ENCODE data around the gene NAGA.
"Not testable (repeated sequence)": the region's sequence is repeated elsewhere in the genome, so short reads cannot be mapped to it uniquely, and the experiment has no call there.

NAGA gene

GRCh38 chr22:42072606-42073330 is 2.2 kb upstream of the NAGA start:
- no peaks in the 10 kb centered on the region for H3K27me3 ChIP-seq (ENCODE audit: low read depth, low read length)

DNA sequence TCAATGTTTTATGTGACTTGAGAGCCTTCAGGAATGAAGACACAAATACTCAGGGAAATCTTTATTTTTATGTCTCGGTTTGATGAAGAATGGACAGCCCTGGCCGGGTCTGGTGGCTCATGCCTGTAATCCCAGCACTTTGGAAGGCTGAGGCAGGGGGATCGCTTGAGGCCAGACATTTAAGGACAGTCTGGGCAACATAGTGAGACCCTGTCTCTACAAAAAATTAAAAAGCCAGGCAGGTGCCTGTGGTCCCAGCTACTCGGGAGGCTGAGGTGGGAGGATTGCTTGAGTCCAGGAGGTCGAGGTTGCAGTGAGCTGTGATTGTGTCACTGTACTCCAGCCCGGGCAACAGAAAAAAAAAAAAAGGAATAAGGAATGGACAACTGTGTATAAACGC is 896 bp upstream of the NAGA start:
- Histone ChIP-seq H3K9ac (ENCODE audit: low read length) (peak overlapping the region; percentile 85; the same call in 1 of the 2 replicates), H3K4me2 (ENCODE audit: low read length) (peak overlapping the region; percentile 96), H3K4me1 (ENCODE audit: low read length) (peaks cover 16% of the 10 kb centered on the region), H3K79me2 (ENCODE audit: low read length) (peaks cover 19% of the 10 kb centered on the region), H3K4me3 (ENCODE audit: low read length) (peak overlapping the region; percentile 82), H3K36me3 (replicated peaks; ENCODE audit: low read depth, low read length) (peaks cover 27% of the 10 kb centered on the region)
- not testable (repeated sequence) for H3K27ac ChIP-seq (ENCODE audit: low read length); H4K20me1 ChIP-seq (ENCODE audit: insufficient read depth, low read length); H2AFZ ChIP-seq (ENCODE audit: low read depth, low read length); H3K27me3 ChIP-seq (ENCODE audit: low read depth, low read length); H3K9me3 ChIP-seq (ENCODE audit: insufficient read depth, low read length)

More at GRCh38 chr22:42072606-42073330, 2.2 kb upstream of the NAGA start:
- Histone ChIP-seq H3K9ac (ENCODE audit: low read length) (no peak overlapping the region), H3K36me3 (replicated peaks; ENCODE audit: low read depth, low read length) (peaks cover 14% of the 10 kb centered on the region), H3K4me3 (ENCODE audit: low read length) (no peak overlapping the region), H2AFZ (ENCODE audit: low read depth, low read length) (no peak overlapping the region), H3K4me1 (ENCODE audit: low read length) (peaks cover 16% of the 10 kb centered on the region), H3K4me2 (ENCODE audit: low read length) (no peak overlapping the region), H3K79me2 (ENCODE audit: low read length) (peaks cover 19% of the 10 kb centered on the region), H4K20me1 (ENCODE audit: insufficient read depth, low read length) (no peaks in the 10 kb centered on the region), H3K27ac (ENCODE audit: low read length) (no peak overlapping the region), H3K9me3 (ENCODE audit: insufficient read depth, low read length) (no peaks in the 10 kb centered on the region)
- no peak for TF ChIP-seq EZH2phosphoT487 (IDR thresholded peaks at IDR 0.05; ENCODE audit: low read depth)
- TF ChIP-seq CTCF (IDR thresholded peaks at IDR 0.05; ENCODE audit: low read depth, low read length), result no peak

DNA sequence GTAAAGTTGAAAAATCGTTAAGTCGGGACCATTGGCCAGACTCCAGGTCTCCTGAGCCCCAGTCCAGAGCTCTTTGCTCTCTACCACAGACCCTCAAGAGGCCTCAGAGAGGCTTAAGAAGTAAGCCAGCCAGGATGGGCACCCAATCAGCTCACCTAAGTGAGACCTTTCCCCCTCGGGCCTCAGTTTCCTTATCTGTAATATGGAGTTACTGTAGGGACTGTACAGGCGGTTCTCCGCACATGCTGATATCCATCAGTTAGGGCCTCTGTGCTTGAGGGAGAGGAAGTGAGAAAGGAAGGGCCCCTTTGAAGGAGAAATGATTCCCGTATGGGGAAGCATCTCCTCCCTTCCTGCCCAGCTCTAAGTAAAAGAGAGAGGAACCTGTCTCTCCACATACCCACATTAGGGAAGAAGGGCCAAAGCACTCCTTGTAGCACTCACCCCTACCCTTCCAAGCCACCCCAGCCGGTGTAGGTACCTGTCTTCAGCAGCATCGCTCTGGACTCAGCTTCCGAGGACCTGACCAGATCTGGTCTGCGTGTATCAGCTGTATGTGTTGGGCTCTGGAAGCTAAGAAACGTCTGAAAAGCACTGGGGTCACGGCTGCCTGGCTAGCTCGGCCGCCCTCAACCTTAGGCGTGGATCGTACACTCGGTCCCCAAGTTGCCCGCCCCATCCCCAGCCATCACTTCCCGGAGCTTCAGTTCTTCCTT is 653 bp downstream of the NAGA start:
- no peaks in the 10 kb centered on the region for H4K20me1 ChIP-seq (ENCODE audit: insufficient read depth, low read length)
- H2AFZ ChIP-seq (ENCODE audit: low read depth, low read length), result peak overlapping the region; percentile 34; the same call in 1 of the 2 replicates
- peaks cover 19% of the 10 kb centered on the region for H3K79me2 ChIP-seq (ENCODE audit: low read length)
- H3K4me1 ChIP-seq (ENCODE audit: low read length), result peaks cover 16% of the 10 kb centered on the region
- H3K27ac ChIP-seq (ENCODE audit: low read length), result peak overlapping the region; percentile 79
- peak overlapping the region; percentile 96 for H3K4me2 ChIP-seq (ENCODE audit: low read length)
- no peaks in the 10 kb centered on the region for H3K27me3 ChIP-seq (ENCODE audit: low read depth, low read length)
- H3K9ac ChIP-seq (ENCODE audit: low read length), result peak overlapping the region; percentile 85
- H3K4me3 ChIP-seq (ENCODE audit: low read length), result peak overlapping the region; percentile 82
- peaks cover 43% of the 10 kb centered on the region for H3K36me3 ChIP-seq (replicated peaks; ENCODE audit: low read depth, low read length)
- no peaks in the 10 kb centered on the region for H3K9me3 ChIP-seq (ENCODE audit: insufficient read depth, low read length)
- TF ChIP-seq CTCF (IDR thresholded peaks at IDR 0.05; ENCODE audit: low read depth, low read length) (no peak), EZH2phosphoT487 (IDR thresholded peaks at IDR 0.05; ENCODE audit: low read depth) (no peak)

GRCh38 chr22:42068291-42068690 is 2.3 kb downstream of the NAGA start:
- Histone ChIP-seq H3K79me2 (ENCODE audit: low read length) (peaks cover 19% of the 10 kb centered on the region), H3K4me2 (ENCODE audit: low read length) (no peak overlapping the region), H3K4me3 (ENCODE audit: low read length) (no peak overlapping the region), H3K27me3 (ENCODE audit: low read depth, low read length) (no peaks in the 10 kb centered on the region), H4K20me1 (ENCODE audit: insufficient read depth, low read length) (no peaks in the 10 kb centered on the region), H3K9ac (ENCODE audit: low read length) (no peak overlapping the region), H3K9me3 (ENCODE audit: insufficient read depth, low read length) (no peaks in the 10 kb centered on the region), H3K36me3 (replicated peaks; ENCODE audit: low read depth, low read length) (peaks cover 48% of the 10 kb centered on the region), H3K4me1 (ENCODE audit: low read length) (peaks cover 16% of the 10 kb centered on the region), H3K27ac (ENCODE audit: low read length) (no peak overlapping the region), H2AFZ (ENCODE audit: low read depth, low read length) (no peak overlapping the region)
- TF ChIP-seq CTCF (IDR thresholded peaks at IDR 0.05; ENCODE audit: low read depth, low read length), result no peak

All from OCI-LY3 (cell line).